ENCODE data around the gene ZBTB24. TPM values are rescaled to one million over a fixed set of nuclear protein-coding genes. Genes with fewer than 3 reads are reported as not detected.

ZBTB24 gene
- total RNA-seq, 1 experiment from 2014 or later, result 10.4 TPM

DNA sequence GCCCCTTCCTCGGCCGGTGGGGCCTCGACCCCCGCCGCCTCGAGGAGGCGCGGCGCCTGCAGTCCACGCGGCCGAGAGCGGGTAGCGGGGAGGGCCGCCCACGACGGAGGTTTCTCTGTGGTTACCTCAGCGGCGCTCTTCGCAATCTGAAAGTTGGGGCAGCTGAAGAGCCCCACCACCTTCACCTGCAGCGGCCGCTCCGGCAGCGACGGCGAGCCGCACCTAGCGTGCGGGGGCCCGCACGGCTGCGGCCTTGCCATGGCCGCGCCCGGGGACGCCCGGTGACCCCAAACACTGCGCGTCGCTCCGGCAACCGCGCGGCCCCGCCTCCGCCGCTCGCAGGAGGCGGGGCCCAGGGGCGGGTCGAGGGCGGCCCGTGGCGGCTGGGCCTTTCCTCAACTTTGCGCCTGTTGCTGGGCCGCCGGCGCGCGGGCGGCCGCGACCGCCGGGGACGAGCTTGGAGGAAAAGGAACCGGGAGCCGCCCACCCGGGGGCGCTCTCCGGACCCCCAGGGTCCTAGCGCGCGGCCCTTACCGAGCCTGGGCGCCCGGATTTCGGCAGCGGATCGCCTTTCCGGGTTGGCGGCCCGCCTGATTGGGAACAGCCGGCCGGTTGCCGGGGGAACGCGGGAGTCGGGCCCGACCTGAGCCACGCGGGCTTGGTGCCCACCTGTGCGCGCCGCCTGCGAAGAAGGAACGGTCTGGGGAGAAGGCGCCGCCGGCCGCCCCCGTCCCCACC lies 42.5 kb downstream of the ZBTB24 start, which contains the start of the genes PPIL6 and SMPD2:
PPIL6 (minus strand) TSS at position 298 of the 738 bp plus-strand sequence; CDS start at position 260, 38 bp downstream.
SMPD2 (plus strand) TSS at position 394 of the 738 bp plus-strand sequence. CDS start 398 bp downstream, outside the sequence.
- BruUV-seq (replicated peaks), result no TSS peak
- Mint-ChIP-seq H3K9me3 (ENCODE audit: unreplicated experiment) (no peaks in the 10 kb centered on the region), H3K36me3 (ENCODE audit: insufficient read depth, unreplicated experiment) (peaks cover 18% of the 10 kb centered on the region), H3K4me3 (ENCODE audit: unreplicated experiment) (peak within 1 kb of the TSS; percentile 89), H3K27me3 (ENCODE audit: insufficient read depth, unreplicated experiment) (no peaks in the 10 kb centered on the region), H3K27ac (ENCODE audit: low read depth, unreplicated experiment) (peak within 1 kb of the TSS; percentile 96), H3K4me1 (ENCODE audit: insufficient read depth, unreplicated experiment) (peaks cover 8% of the 10 kb centered on the region)
- DNase-seq (ENCODE audit: unreplicated experiment), result peak; percentile 82
- ChIA-PET POLR2A (interaction anchor here (0.6 to 9.4 kb wide), 16 partner anchors 10 to 432 kb away, joined by 3 to 93 read pairs (median 5); partner anchors contain the start of genes CD164, MICAL1 and ZBTB24), CTCF (interaction anchor here (0.6 to 2.9 kb wide), 11 partner anchors 10 to 599 kb away, joined by 3 to 25 read pairs (median 3); partner anchors contain the start of genes CD164 and MICAL1)
- intact Hi-C loops (cut with micrococcal nuclease), result loop anchor here (1.0 to 2.0 kb wide), 2 partner anchors 42 to 58 kb away; partner anchors contain the start of genes CD164 and ZBTB24
- TF ChIP-seq, protein P1, sequence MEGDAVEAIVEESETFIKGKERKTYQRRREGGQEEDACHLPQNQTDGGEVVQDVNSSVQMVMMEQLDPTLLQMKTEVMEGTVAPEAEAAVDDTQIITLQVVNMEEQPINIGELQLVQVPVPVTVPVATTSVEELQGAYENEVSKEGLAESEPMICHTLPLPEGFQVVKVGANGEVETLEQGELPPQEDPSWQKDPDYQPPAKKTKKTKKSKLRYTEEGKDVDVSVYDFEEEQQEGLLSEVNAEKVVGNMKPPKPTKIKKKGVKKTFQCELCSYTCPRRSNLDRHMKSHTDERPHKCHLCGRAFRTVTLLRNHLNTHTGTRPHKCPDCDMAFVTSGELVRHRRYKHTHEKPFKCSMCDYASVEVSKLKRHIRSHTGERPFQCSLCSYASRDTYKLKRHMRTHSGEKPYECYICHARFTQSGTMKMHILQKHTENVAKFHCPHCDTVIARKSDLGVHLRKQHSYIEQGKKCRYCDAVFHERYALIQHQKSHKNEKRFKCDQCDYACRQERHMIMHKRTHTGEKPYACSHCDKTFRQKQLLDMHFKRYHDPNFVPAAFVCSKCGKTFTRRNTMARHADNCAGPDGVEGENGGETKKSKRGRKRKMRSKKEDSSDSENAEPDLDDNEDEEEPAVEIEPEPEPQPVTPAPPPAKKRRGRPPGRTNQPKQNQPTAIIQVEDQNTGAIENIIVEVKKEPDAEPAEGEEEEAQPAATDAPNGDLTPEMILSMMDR (IDR thresholded peaks at IDR 0.05; ENCODE audit: unreplicated experiment), result no peak

DNA sequence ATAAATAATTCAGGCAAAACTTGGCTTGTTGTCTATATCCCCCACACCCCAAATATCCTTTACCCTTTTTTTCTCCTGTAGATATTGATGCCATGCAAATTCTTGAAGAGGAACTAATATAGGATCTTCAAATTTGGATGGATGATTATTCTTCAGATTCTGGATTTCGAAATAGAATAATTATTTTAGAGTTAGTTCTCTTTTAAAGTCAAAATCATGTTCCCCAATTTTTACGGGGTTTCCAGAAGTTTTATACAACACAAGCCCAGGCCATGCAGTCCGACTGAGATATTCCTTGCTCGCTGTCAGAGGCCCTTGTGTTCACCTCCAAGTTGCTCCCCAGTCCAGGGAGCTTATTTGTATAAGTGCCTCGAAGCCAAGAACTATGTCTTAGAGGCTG lies 47.0 kb downstream of the ZBTB24 start:
- H3K27ac Mint-ChIP-seq (ENCODE audit: low read depth, unreplicated experiment), result no peak overlapping the region
- DNase-seq (ENCODE audit: unreplicated experiment), result no peak
- ChIA-PET POLR2A (no interaction called here), CTCF (interaction anchor here (0.7 to 3.2 kb wide), 4 partner anchors 62 to 1447 kb away, joined by 3 to 9 read pairs (median 4); no protein-coding TSS in a partner anchor)
- intact Hi-C loops (cut with micrococcal nuclease), result no loop called here
- H3K4me3 Mint-ChIP-seq (ENCODE audit: unreplicated experiment), result no peak overlapping the region
- peaks cover 6% of the 10 kb centered on the region for H3K36me3 Mint-ChIP-seq (ENCODE audit: insufficient read depth, unreplicated experiment)
- no peaks in the 10 kb centered on the region for H3K27me3 Mint-ChIP-seq (ENCODE audit: insufficient read depth, unreplicated experiment)
- H3K9me3 Mint-ChIP-seq (ENCODE audit: unreplicated experiment), result no peaks in the 10 kb centered on the region
- no TSS peak for BruUV-seq (replicated peaks)
- H3K4me1 Mint-ChIP-seq (ENCODE audit: insufficient read depth, unreplicated experiment), result no peaks in the 10 kb centered on the region
- TF ChIP-seq, protein P1 (IDR thresholded peaks at IDR 0.05; ENCODE audit: unreplicated experiment), result no peak

DNA sequence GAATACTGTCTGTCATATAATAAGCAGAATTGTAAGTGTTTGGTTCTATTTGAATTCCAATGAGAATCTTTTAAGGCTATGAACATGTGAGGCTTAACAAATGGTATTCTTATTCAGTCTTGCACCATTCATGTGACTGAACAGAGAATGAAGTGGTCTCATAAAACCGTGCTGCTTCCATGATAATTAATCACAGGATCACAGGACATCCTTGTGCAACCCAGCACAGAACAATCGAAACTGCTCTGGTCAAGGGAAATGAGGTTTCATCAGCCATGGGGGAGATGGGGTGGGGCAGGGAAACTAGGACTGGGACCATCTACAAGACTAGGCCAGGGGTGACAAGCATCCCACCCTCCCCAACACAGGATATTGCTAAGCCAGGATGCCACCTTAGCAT lies 48.6 kb downstream of the ZBTB24 start:
- H3K9me3 Mint-ChIP-seq (ENCODE audit: unreplicated experiment), result no peaks in the 10 kb centered on the region
- ChIA-PET CTCF (interaction anchor here (0.7 to 3.2 kb wide), 3 partner anchors 49 to 252 kb away, joined by 3 to 9 read pairs (median 5); no protein-coding TSS in a partner anchor), POLR2A (no interaction called here)
- H3K4me1 Mint-ChIP-seq (ENCODE audit: insufficient read depth, unreplicated experiment), result no peaks in the 10 kb centered on the region
- BruUV-seq (replicated peaks), result no TSS peak
- TF ChIP-seq, protein P1 (IDR thresholded peaks at IDR 0.05; ENCODE audit: unreplicated experiment), result no peak
- intact Hi-C loops (cut with micrococcal nuclease), result no loop called here
- DNase-seq (ENCODE audit: unreplicated experiment), result no peak
- H3K36me3 Mint-ChIP-seq (ENCODE audit: insufficient read depth, unreplicated experiment), result peaks cover 6% of the 10 kb centered on the region
- H3K4me3 Mint-ChIP-seq (ENCODE audit: unreplicated experiment), result no peak overlapping the region
- H3K27ac Mint-ChIP-seq (ENCODE audit: low read depth, unreplicated experiment), result no peak overlapping the region
- H3K27me3 Mint-ChIP-seq (ENCODE audit: insufficient read depth, unreplicated experiment), result no peaks in the 10 kb centered on the region

DNA sequence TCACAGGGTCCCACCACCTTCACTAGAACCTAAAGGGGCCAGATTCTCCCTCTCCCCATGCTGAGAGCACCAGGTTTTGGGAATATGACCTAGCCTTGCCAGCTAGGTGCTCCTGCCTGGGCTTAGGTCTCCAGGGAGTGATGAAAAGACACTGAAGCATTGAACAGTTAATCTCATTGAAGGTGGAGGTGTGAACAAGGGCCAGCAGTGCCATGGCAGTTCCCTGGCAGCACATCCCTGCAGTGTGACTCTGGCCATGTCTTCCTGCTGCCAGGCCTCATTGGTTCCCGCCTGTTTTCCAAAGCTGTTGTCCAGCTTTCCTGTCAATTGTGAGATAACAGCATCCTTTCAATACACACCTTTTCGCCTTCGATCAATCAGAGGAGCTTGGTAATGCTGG lies 53.5 kb downstream of the ZBTB24 start:
- intact Hi-C loops (cut with micrococcal nuclease), result no loop called here
- TF ChIP-seq, protein P1 (IDR thresholded peaks at IDR 0.05; ENCODE audit: unreplicated experiment), result no peak
- Mint-ChIP-seq H3K4me3 (ENCODE audit: unreplicated experiment) (no peak overlapping the region), H3K9me3 (ENCODE audit: unreplicated experiment) (no peaks in the 10 kb centered on the region), H3K4me1 (ENCODE audit: insufficient read depth, unreplicated experiment) (peaks cover 12% of the 10 kb centered on the region), H3K36me3 (ENCODE audit: insufficient read depth, unreplicated experiment) (no peaks in the 10 kb centered on the region), H3K27me3 (ENCODE audit: insufficient read depth, unreplicated experiment) (no peaks in the 10 kb centered on the region), H3K27ac (ENCODE audit: low read depth, unreplicated experiment) (no peak overlapping the region)
- no peak for DNase-seq (ENCODE audit: unreplicated experiment)
- CTCF ChIA-PET, result interaction anchor here (0.6 to 0.8 kb wide), 3 partner anchors 34 to 718 kb away, joined by 3 to 4 read pairs (median 3); no protein-coding TSS in a partner anchor
- BruUV-seq (replicated peaks), result no TSS peak
- POLR2A ChIA-PET, result interaction anchor here (0.9 to 1.1 kb wide), 2 partner anchors 11 to 37 kb away, joined by 3 to 6 read pairs; partner anchors contain the start of genes PPIL6 and SMPD2

Measured in MCF 10A (cell line).